ENCODE results near the gene DOCK3.

Gene DOCK3

DNA sequence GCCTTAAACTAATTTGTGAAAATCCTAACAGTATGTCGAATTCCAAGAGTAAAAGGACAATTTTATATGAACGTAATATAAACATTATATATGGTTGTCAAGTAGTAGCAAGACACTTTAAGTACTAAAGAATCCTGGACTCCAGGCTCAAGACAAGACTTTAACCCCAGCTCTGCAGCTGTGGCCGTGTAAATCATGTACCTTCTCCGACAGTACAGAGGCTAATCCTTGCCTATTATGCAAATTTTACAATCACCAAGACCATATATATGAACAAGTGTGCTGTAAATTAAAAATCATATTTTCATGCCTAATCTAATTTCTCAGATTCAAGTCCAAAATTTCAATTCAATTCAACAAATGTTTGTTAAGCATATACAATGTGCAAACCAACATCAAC, 752.2 kb downstream of the DOCK3 start:
- H3K4me3 ChIP-seq: no peak overlapping the region
- H3K27ac ChIP-seq: no peak overlapping the region
- H3K9me3 ChIP-seq: no peaks in the 10 kb centered on the region
- TF ChIP-seq Cebpa-rat (IDR thresholded peaks at IDR 0.05): no peak
- H3K4me1 ChIP-seq: no peaks in the 10 kb centered on the region
- H4K20me1 ChIP-seq: no peaks in the 10 kb centered on the region
- no peaks in the 10 kb centered on the region for H3K27me3 ChIP-seq
- H3K4me2 ChIP-seq: no peak overlapping the region
- H3K9ac ChIP-seq: no peak overlapping the region
- peaks cover 95% of the 10 kb centered on the region for H3K36me3 ChIP-seq

GRCh38 chr3:51429138-51429537, 754.4 kb downstream of the DOCK3 start:
- H3K36me3 ChIP-seq: peaks cover 95% of the 10 kb centered on the region

More at GRCh38 chr3:51429138-51429537, 754.4 kb downstream of the DOCK3 start:
- Histone ChIP-seq H3K9ac (no peak overlapping the region), H4K20me1 (peaks cover 2% of the 10 kb centered on the region), H3K4me1 (no peaks in the 10 kb centered on the region), H3K9me3 (no peaks in the 10 kb centered on the region), H3K27ac (no peak overlapping the region), H3K4me2 (no peak overlapping the region), H3K4me3 (no peak overlapping the region), H3K27me3 (no peaks in the 10 kb centered on the region)
- TF ChIP-seq Cebpa-rat (IDR thresholded peaks at IDR 0.05): no peak
